ENCODE data around the gene ZC3H6.

DNA sequence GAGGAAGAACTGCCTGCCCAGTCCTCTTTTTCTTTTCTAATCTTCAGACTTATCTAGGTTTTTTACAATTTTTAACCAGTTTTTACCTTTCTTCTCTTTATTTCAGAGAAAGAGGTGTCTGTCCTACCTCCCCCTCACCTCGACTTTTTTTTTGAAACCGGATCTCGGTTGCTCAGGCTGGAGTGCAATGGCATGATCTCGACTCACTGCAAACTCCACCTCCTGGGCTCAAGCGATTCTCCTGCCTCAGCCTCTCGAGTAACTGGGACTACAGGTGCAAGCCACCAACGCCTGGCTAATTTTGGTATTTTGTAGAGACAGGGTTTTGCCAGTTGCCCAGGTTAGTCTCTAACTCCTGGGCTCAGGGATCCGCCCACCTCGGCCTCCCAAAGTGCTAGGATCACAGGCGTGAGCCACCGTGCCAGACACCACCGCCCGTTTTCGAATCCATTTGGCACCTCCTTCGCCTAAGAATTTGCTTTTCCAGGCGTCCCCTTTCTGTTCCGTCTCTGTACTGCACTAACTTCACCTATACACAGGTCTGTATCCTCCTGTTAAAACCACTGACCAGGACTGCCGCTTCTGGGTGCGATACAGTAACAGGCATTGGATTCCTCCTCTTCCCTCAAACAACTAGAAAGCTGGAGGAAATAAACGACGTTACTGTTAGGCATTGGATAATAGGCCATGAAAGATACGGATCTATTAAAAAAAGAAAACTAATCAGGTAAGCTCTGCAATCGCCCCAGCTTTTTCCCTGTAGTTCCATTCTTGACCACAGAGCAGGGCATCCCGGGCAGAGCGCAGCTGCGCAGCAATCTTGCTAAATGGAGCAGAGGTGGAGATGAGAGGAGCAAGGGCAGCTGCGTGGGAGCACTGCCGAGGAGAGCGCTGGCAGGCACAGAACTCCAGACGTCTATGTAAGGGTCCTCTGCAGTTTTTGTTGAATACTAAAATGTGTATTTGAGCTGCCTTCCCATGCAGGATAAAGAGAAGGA lies 69.9 kb downstream of the ZC3H6 start:
- TF ChIP-seq, protein P1, sequence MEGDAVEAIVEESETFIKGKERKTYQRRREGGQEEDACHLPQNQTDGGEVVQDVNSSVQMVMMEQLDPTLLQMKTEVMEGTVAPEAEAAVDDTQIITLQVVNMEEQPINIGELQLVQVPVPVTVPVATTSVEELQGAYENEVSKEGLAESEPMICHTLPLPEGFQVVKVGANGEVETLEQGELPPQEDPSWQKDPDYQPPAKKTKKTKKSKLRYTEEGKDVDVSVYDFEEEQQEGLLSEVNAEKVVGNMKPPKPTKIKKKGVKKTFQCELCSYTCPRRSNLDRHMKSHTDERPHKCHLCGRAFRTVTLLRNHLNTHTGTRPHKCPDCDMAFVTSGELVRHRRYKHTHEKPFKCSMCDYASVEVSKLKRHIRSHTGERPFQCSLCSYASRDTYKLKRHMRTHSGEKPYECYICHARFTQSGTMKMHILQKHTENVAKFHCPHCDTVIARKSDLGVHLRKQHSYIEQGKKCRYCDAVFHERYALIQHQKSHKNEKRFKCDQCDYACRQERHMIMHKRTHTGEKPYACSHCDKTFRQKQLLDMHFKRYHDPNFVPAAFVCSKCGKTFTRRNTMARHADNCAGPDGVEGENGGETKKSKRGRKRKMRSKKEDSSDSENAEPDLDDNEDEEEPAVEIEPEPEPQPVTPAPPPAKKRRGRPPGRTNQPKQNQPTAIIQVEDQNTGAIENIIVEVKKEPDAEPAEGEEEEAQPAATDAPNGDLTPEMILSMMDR (IDR thresholded peaks at IDR 0.05) = peak; percentile 9
- no peak for TF ChIP-seq EZH2 (IDR thresholded peaks at IDR 0.05)
